Activated CD4-positive, alpha-beta T cell treated with anti-CD3 and anti-CD28 coated beads, Interleukin-10, Interleukin-2, amounts not matched to agents 100 ng/mL and 50 ng/mL, durations not matched to agents 16 hours and 8 hours (primary cell): Measurements from ENCODE around the gene SLC2A4.
A peak's percentile ranks its signal among the peaks of the same experiment; 100 is the strongest.

Experiments used
- DNase-seq: peaks from one replicate; pipeline ENCODE4 v3.0.0-alpha.2; 2020

Gene SLC2A4

DNA sequence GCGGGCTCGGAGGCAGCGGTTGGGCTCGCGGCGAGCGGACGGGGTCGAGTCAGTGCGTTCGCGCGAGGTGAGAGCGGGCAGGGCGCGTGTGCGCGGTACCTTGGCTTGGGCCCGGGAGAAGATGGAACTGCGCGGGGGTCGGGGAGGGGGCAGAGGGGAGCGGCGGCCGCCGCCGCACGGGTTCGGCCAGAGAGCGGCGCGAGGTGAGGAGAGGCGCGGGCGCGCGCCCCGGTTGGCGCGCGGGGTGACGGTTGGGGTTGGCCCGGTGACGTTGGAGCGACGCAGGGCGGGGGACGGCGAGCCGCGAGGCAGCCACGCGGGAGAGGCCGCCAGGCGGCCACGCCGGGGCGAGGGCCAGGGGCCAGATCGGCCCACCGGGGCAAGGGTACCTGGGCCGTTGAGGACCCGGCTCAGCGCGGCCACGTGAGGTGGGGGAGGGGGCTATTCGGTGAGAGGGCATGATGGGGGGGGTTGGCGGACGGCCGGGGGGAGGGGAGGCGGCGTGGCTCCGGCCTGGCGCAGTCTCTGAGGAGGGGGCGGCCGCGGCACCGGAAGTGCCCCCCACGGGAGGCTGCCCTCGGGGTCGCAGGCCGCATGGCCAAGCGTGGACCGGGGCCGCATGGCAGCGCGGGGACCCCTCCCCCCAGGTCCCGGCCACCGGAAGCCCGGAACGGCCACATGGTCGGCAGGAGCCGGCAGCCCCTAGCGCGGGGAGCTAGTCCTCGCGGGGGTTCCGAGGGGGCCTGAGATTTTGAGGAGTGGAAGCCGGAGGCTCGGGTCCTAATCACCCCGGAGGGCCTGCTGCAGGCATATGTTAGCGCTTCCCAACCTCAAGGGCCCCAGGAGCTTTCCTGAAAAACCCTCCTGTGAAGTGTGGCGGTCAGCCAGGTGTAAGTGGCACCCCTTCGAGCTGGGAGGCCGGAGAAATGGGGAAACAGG is 26.4 kb downstream of the SLC2A4 start:
- DNase-seq = peak; percentile 62

DNA sequence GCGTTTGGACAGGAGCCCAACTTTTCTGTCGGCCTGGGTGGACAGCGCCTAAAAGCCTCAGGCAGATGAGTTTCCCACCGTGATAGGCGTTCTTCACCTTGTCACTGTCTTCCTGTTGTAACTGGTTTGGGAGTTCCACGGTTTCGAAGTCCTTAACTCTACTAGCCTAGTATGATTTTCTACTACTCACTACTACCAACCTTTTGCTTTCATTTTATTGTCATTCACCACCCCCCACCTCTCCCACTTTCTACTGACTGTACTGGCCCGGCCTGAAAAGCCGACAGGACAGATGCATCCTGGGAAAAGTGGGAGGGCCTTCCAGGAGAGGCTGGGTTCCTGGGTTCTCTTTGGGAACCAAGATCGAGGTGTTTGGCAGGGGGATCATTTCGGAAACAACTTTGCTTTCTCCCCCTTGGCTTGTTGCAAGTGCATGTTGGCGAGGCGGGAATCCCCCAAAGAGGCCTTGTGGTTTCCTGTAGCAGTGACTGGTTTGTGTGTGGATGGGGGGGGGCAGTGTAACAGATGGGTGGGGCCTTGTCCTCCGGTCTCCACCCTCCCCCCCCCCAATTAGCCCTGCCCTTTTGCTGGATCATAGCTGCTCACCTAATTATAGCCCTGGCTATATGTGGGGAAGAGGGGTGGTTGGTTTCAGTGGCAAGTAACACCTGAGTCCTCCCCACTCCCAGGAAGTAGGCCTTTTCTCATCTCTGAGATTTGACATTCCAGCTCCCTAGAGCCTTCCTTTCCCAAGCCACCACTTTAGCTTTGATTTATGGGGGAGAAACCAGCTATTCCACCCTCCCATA is 27.3 kb downstream of the SLC2A4 start:
- DNase-seq = peak; percentile 90

GRCh38 chr17:7309628-7310027 is 28.1 kb downstream of the SLC2A4 start:
- no peak for DNase-seq

- DNase-seq = no peak
Measured at GRCh38 chr17:7311110-7311705, 29.7 kb downstream of the SLC2A4 start.

GRCh38 chr17:7312432-7313087 is 31.0 kb downstream of the SLC2A4 start:
- DNase-seq = no peak

- DNase-seq = peak; percentile 46
Measured at GRCh38 chr17:7313088-7313889, 31.8 kb downstream of the SLC2A4 start.

GRCh38 chr17:7313890-7314718 is 32.6 kb downstream of the SLC2A4 start:
- DNase-seq = peak; percentile 41

- peak; percentile 95 for DNase-seq
Measured at GRCh38 chr17:7314719-7315569, 33.4 kb downstream of the SLC2A4 start, which contains the start of gene GPS2. Gene GPS2 (minus strand): TSS chr17:7315360. CDS start chr17:7315052, 308 bp downstream.

GRCh38 chr17:7315570-7316235 is 34.2 kb downstream of the SLC2A4 start:
- DNase-seq = no peak

GRCh38 chr17:7317161-7317803 is 35.8 kb downstream of the SLC2A4 start:
- DNase-seq = no peak

- no peak for DNase-seq
Measured at GRCh38 chr17:7318121-7318860, 36.8 kb downstream of the SLC2A4 start.

- DNase-seq = no peak
Measured at GRCh38 chr17:7321466-7321865, 39.9 kb downstream of the SLC2A4 start.

DNA sequence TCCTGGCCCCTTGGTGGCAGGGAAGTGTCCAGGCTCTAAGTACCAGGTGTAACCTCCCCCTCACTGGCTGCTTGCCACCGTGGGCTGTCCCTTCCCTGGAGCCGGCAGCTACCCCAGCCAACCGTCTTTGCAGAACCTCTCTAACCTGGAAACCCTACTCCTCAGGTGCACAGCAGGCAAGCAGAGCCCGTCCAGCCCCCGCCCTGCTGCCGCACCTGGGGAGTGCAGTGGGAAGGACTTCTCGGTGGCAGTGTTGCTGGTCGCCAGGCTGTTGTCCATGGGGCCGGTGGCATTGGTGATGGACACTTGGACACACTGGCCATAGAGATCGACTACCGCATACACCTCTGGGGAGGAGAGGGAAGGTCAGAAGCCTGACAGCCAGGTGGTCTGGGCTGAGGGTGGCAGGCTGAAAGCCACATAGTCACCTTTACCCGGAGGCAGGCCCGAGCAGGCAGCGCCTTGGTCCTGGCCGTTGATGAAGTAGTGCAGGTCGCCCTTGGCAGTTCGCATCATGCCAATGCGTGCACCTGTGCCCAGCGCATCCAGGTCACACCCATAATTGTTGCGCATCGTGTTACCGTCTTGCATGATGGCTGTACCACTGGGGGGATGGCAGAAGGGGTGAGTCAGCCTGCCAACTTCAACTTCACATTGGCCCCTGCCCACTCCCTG is 41.1 kb downstream of the SLC2A4 start:
- no peak for DNase-seq

GRCh38 chr17:7323731-7324437 is 42.4 kb downstream of the SLC2A4 start:
- peak; percentile 61 for DNase-seq

- DNase-seq = no peak
Measured at GRCh38 chr17:7324438-7324779, 42.9 kb downstream of the SLC2A4 start.

- DNase-seq = no peak
Measured at GRCh38 chr17:7325031-7325528, 43.6 kb downstream of the SLC2A4 start.

GRCh38 chr17:7326186-7326585 is 44.7 kb downstream of the SLC2A4 start:
- no peak for DNase-seq
